ENCODE measurements around the gene TEAD2.

Gene TEAD2

GRCh38 chr19:49390131-49390928 lies 28.1 kb upstream of the TEAD2 start:
- Histone ChIP-seq H3K9me3 (ENCODE audit: insufficient read depth, low read length) (no peaks in the 10 kb centered on the region), H3K9me2 (replicated peaks; ENCODE audit: insufficient read depth, low read length) (no peaks in the 10 kb centered on the region), H3K4me3 (ENCODE audit: insufficient read depth, low read length, poor library complexity, severe bottlenecking) (no peak overlapping the region), H3F3A (ENCODE audit: insufficient read depth) (peaks cover 4% of the 10 kb centered on the region; the same call in 1 of the 2 replicates), H4K20me1 (ENCODE audit: low read depth, low read length) (no peaks in the 10 kb centered on the region), H3K36me3 (ENCODE audit: low read length) (no peaks in the 10 kb centered on the region), H3K9ac (ENCODE audit: low read length) (no peak overlapping the region), H3K27me3 (ENCODE audit: low read length) (no peaks in the 10 kb centered on the region), H2AFZ (ENCODE audit: low read depth, low read length, severe bottlenecking) (no peak overlapping the region), H3K79me2 (ENCODE audit: insufficient read depth, low read length) (no peaks in the 10 kb centered on the region), H3K4me2 (ENCODE audit: low read depth, low read length, poor library complexity, severe bottlenecking) (no peak overlapping the region), H3K27ac (ENCODE audit: low read depth, low read length) (no peak overlapping the region)
- no peak for TF ChIP-seq EZH2phosphoT487 (conservative IDR thresholded peaks at IDR 0.05; ENCODE audit: low read length)
- no peak for TF ChIP-seq CTCF (IDR thresholded peaks at IDR 0.05; ENCODE audit: insufficient read depth, low read length, poor library complexity, severe bottlenecking)

- Histone ChIP-seq H3K27me3 (ENCODE audit: low read length) (no peaks in the 10 kb centered on the region), H3K79me2 (ENCODE audit: insufficient read depth, low read length) (no peaks in the 10 kb centered on the region), H4K20me1 (ENCODE audit: low read depth, low read length) (no peaks in the 10 kb centered on the region), H3K9me2 (replicated peaks; ENCODE audit: insufficient read depth, low read length) (no peaks in the 10 kb centered on the region), H3F3A (ENCODE audit: insufficient read depth) (peaks cover 4% of the 10 kb centered on the region; the same call in 1 of the 2 replicates), H3K9ac (ENCODE audit: low read length) (no peak overlapping the region), H3K36me3 (ENCODE audit: low read length) (no peaks in the 10 kb centered on the region), H3K4me2 (ENCODE audit: low read depth, low read length, poor library complexity, severe bottlenecking) (no peak overlapping the region), H3K9me3 (ENCODE audit: insufficient read depth, low read length) (no peaks in the 10 kb centered on the region), H3K4me3 (ENCODE audit: insufficient read depth, low read length, poor library complexity, severe bottlenecking) (no peak overlapping the region), H2AFZ (ENCODE audit: low read depth, low read length, severe bottlenecking) (no peak overlapping the region), H3K27ac (ENCODE audit: low read depth, low read length) (no peak overlapping the region)
- TF ChIP-seq EZH2phosphoT487 (conservative IDR thresholded peaks at IDR 0.05; ENCODE audit: low read length) = no peak
- no peak for TF ChIP-seq CTCF (IDR thresholded peaks at IDR 0.05; ENCODE audit: insufficient read depth, low read length, poor library complexity, severe bottlenecking)
Observed at GRCh38 chr19:49389406-49389805, 27.2 kb upstream of the TEAD2 start.

- Histone ChIP-seq H3K9me3 (ENCODE audit: insufficient read depth, low read length) (no peaks in the 10 kb centered on the region), H3K9me2 (replicated peaks; ENCODE audit: insufficient read depth, low read length) (no peaks in the 10 kb centered on the region), H3K79me2 (ENCODE audit: insufficient read depth, low read length) (no peaks in the 10 kb centered on the region), H3K4me3 (ENCODE audit: insufficient read depth, low read length, poor library complexity, severe bottlenecking) (no peak within 1 kb of the TSS), H3K27ac (ENCODE audit: low read depth, low read length) (no peak within 1 kb of the TSS), H4K20me1 (ENCODE audit: low read depth, low read length) (no peaks in the 10 kb centered on the region), H3K36me3 (ENCODE audit: low read length) (no peaks in the 10 kb centered on the region), H2AFZ (ENCODE audit: low read depth, low read length, severe bottlenecking) (no peak within 1 kb of the TSS), H3K4me2 (ENCODE audit: low read depth, low read length, poor library complexity, severe bottlenecking) (no peak within 1 kb of the TSS), H3K27me3 (ENCODE audit: low read length) (no peaks in the 10 kb centered on the region), H3K9ac (ENCODE audit: low read length) (no peak within 1 kb of the TSS), H3F3A (ENCODE audit: insufficient read depth) (peaks cover 4% of the 10 kb centered on the region; the same call in 1 of the 2 replicates)
- TF ChIP-seq CTCF (IDR thresholded peaks at IDR 0.05; ENCODE audit: insufficient read depth, low read length, poor library complexity, severe bottlenecking) = no peak
- TF ChIP-seq EZH2phosphoT487 (conservative IDR thresholded peaks at IDR 0.05; ENCODE audit: low read length) = no peak
Observed at GRCh38 chr19:49387936-49388372, 25.7 kb upstream of the TEAD2 start, which contains the start of gene KASH5. Gene KASH5 (plus strand): TSS chr19:49388249. CDS start chr19:49390884, 2,635 bp downstream.

All from SU-DHL-6 (cell line).